ENCODE data around the gene POTEI. TPM values are rescaled to one million over a fixed set of nuclear protein-coding genes. Genes with fewer than 3 reads are reported as not detected.
"Not testable (repeated sequence)": the region's sequence is repeated elsewhere in the genome, so short reads cannot be mapped to it uniquely, and the experiment has no call there.

POTEI gene
- total RNA-seq, 2 donors from 2014 or later = 0.07 to 2.0 TPM

DNA sequence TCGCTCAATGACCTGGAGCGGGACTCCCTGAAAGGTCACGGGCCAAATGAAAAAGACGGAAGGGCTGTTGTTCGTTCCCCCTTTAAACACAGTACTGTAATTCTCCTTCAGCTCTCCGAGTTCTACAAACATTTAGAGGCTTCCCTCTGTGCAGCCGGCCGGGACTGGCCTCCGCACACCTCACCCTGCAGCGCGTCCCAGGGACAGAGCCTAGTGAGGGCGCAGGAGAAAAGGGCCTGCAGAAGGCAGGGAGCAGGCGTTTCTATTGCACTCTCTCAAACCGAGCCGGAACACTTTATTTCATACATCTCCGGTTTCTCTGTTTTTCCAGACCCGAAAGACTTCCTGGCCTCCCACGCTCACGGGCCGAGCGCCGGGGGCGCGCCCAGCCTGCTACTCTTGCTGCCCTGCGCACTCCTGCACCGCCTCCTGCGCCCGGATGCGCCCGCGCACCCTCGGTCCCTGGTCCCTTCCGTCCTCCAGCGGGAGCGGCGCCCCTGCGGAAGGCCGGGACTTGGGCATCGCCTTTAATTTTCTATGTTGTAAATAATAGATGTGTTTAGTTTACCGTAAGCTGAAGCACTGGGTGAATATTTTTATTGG lies 18.3 kb upstream of the POTEI start:
- not testable (repeated sequence) for H3K36me3 Mint-ChIP-seq (ENCODE audit: low read depth); H3K36me3 ChIP-seq (ENCODE audit: control insufficient read depth, insufficient read depth, low read length); H3K9me3 ChIP-seq (ENCODE audit: control insufficient read depth, low read length); H3K9me3 Mint-ChIP-seq; H3K4me1 ChIP-seq (ENCODE audit: control insufficient read depth, insufficient read depth, low read length); H3K4me3 Mint-ChIP-seq; H3K27ac Mint-ChIP-seq; H3K4me1 Mint-ChIP-seq; H3K27me3 Mint-ChIP-seq (ENCODE audit: insufficient read depth); H3K4me3 ChIP-seq (ENCODE audit: low read length); H3K27me3 ChIP-seq (ENCODE audit: control insufficient read depth, insufficient read depth, low read length, poor library complexity, severe bottlenecking); DNase-seq; H3K9ac ChIP-seq (ENCODE audit: extremely low read depth, low read length, poor library complexity, severe bottlenecking); H3K27ac ChIP-seq (ENCODE audit: low read depth, low read length)
- no CpG with 5 or more reads among the region's 40 CpGs for whole genome bisulfite sequencing, 2 experiments (ENCODE audit: insufficient coverage in 1 of 2, insufficient read length in 1 of 2)

GRCh38 chr2:130522390-130522789 lies 13.3 kb upstream of the POTEI start:
- H3K9ac ChIP-seq (ENCODE audit: extremely low read depth, low read length, poor library complexity, severe bottlenecking); H3K27ac ChIP-seq (ENCODE audit: low read depth, low read length); DNase-seq; H3K4me1 Mint-ChIP-seq; H3K27ac Mint-ChIP-seq; H3K27me3 ChIP-seq (ENCODE audit: control insufficient read depth, insufficient read depth, low read length, poor library complexity, severe bottlenecking); H3K4me3 ChIP-seq (ENCODE audit: low read length); H3K36me3 ChIP-seq (ENCODE audit: control insufficient read depth, insufficient read depth, low read length); H3K4me3 Mint-ChIP-seq; H3K4me1 ChIP-seq (ENCODE audit: control insufficient read depth, insufficient read depth, low read length); H3K9me3 Mint-ChIP-seq; H3K9me3 ChIP-seq (ENCODE audit: control insufficient read depth, low read length); H3K36me3 Mint-ChIP-seq (ENCODE audit: low read depth); H3K27me3 Mint-ChIP-seq (ENCODE audit: insufficient read depth): not testable (repeated sequence)
- no CpG with 5 or more reads among the region's 23 CpGs for WGBS, 2 experiments (ENCODE audit: insufficient coverage in 1 of 2, insufficient read length in 1 of 2)

- H3K36me3 ChIP-seq (ENCODE audit: control insufficient read depth, insufficient read depth, low read length); H3K27ac ChIP-seq (ENCODE audit: low read depth, low read length); H3K4me1 ChIP-seq (ENCODE audit: control insufficient read depth, insufficient read depth, low read length); H3K4me3 Mint-ChIP-seq; DNase-seq; H3K9me3 ChIP-seq (ENCODE audit: control insufficient read depth, low read length); H3K9ac ChIP-seq (ENCODE audit: extremely low read depth, low read length, poor library complexity, severe bottlenecking); H3K27me3 Mint-ChIP-seq (ENCODE audit: insufficient read depth); H3K27ac Mint-ChIP-seq; H3K9me3 Mint-ChIP-seq; H3K4me1 Mint-ChIP-seq; H3K4me3 ChIP-seq (ENCODE audit: low read length); H3K27me3 ChIP-seq (ENCODE audit: control insufficient read depth, insufficient read depth, low read length, poor library complexity, severe bottlenecking); H3K36me3 Mint-ChIP-seq (ENCODE audit: low read depth): not testable (repeated sequence)
- WGBS, 2 experiments (ENCODE audit: insufficient coverage in 1 of 2, insufficient read length in 1 of 2) = no CpG with 5 or more reads among the region's 7 CpGs
These were observed 11.9 kb upstream of the POTEI start, which contains the start of gene CFC1B for GRCh38 chr2:130520992-130521391. CFC1B (plus strand) TSS chr2:130521222; CDS start chr2:130521485, 263 bp downstream.

- not testable (repeated sequence) for H3K36me3 Mint-ChIP-seq (ENCODE audit: low read depth); H3K27ac Mint-ChIP-seq; H3K4me3 Mint-ChIP-seq; H3K27me3 Mint-ChIP-seq (ENCODE audit: insufficient read depth); DNase-seq; H3K9me3 ChIP-seq (ENCODE audit: control insufficient read depth, low read length); H3K27me3 ChIP-seq (ENCODE audit: control insufficient read depth, insufficient read depth, low read length, poor library complexity, severe bottlenecking); H3K4me1 Mint-ChIP-seq; H3K4me1 ChIP-seq (ENCODE audit: control insufficient read depth, insufficient read depth, low read length); H3K4me3 ChIP-seq (ENCODE audit: low read length); H3K9ac ChIP-seq (ENCODE audit: extremely low read depth, low read length, poor library complexity, severe bottlenecking); H3K27ac ChIP-seq (ENCODE audit: low read depth, low read length); H3K36me3 ChIP-seq (ENCODE audit: control insufficient read depth, insufficient read depth, low read length); H3K9me3 Mint-ChIP-seq
- WGBS, 2 experiments (ENCODE audit: insufficient coverage in 1 of 2, insufficient read length in 1 of 2) = no CpG with 5 or more reads among the region's 12 CpGs
These were observed 9.5 kb upstream of the POTEI start for GRCh38 chr2:130518516-130519106.

DNA sequence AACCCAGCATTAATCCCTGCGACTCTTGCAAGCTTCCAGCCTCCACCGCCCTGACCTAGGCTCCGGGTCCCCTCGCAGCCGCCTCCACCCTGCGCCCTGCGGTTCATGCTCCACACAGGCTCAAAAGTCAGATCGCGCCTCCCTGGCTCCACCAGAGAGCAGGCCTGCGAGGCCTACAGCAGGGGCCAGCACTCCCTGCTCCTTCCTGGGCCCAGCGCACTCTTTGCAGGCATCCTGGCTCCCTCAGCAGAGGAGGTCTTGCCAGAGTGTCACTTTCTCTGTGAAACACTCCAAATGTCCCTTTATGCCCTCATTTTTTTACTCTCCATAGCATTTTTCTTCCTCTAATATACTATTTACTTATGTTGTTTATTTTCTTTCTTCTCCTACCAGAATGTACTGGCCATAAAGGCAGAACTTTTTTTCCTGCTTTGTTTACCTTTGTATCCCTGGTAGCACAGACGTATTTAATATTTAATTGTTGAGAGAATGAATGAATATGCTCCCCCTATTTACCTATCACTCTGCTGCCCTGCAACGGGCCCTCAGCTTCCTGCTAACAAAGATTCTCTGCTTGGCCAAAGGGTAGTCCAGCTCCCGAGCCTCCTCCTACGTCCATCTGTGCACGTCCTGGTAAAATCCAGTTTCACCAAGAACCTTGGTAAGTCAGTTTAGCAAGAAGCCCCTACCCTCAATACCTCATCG lies 2.8 kb upstream of the POTEI start:
- H3K27ac Mint-ChIP-seq; H3K4me1 ChIP-seq (ENCODE audit: control insufficient read depth, insufficient read depth, low read length); H3K4me3 Mint-ChIP-seq; H3K9me3 ChIP-seq (ENCODE audit: control insufficient read depth, low read length); H3K27me3 Mint-ChIP-seq (ENCODE audit: insufficient read depth); H3K4me3 ChIP-seq (ENCODE audit: low read length); H3K27me3 ChIP-seq (ENCODE audit: control insufficient read depth, insufficient read depth, low read length, poor library complexity, severe bottlenecking); H3K9ac ChIP-seq (ENCODE audit: extremely low read depth, low read length, poor library complexity, severe bottlenecking); H3K27ac ChIP-seq (ENCODE audit: low read depth, low read length); DNase-seq; H3K36me3 ChIP-seq (ENCODE audit: control insufficient read depth, insufficient read depth, low read length); H3K4me1 Mint-ChIP-seq; H3K36me3 Mint-ChIP-seq (ENCODE audit: low read depth); H3K9me3 Mint-ChIP-seq: not testable (repeated sequence)
- WGBS, 2 experiments (ENCODE audit: insufficient coverage in 1 of 2, insufficient read length in 1 of 2) = 92% methylated on average over 3 of the region's 17 CpGs; no CpG with 5 or more reads in 1 of the 2 experiments

DNA sequence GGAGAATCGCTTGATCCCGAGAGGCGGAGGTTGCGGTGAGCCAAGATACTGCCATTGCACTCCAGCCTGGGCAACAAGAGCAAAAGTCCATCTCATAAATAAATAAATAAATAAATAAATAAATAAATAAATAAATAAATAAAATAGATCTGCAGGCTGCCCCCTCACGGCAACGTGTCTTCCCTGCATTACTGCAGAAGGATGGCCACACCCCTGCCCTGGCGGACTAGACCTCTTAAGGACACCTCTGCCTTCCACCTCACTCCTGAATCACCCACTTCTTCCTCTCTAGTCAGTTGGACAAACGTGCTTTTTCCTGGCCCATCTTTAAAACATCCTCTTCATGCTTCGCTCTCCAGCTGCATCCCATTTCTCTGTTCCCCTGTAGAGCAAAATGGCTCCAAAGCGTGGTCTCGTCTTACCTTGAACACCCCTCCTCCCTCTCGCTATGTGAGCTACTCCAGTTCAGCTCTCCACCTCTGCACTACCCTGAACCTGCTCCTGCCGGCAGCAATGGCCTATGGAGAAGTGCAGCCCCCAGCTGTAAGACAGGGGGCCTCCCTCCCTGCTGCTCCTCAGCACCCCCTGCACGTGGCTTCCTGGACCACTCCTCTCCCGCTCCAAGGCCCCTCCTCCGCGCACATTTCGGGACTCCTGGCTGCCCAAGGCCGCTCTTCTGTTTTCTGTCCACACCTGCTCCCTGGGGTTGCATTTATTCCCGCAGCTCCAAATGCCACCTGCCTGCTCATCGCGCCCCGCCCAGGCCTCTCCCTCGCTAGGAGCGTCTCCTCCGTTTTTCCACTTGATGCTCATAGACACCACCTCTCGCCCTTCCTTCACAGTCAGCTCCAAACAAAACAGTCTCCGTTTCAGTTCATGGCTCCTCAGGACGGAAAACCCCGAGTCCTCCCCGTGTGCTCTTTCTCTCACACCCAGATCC lies 1.9 kb upstream of the POTEI start:
- not testable (repeated sequence) for H3K9ac ChIP-seq (ENCODE audit: extremely low read depth, low read length, poor library complexity, severe bottlenecking); H3K4me1 Mint-ChIP-seq; H3K9me3 Mint-ChIP-seq; H3K9me3 ChIP-seq (ENCODE audit: control insufficient read depth, low read length); H3K4me3 ChIP-seq (ENCODE audit: low read length); H3K27ac ChIP-seq (ENCODE audit: low read depth, low read length); H3K4me3 Mint-ChIP-seq; H3K36me3 Mint-ChIP-seq (ENCODE audit: low read depth); H3K27ac Mint-ChIP-seq; H3K36me3 ChIP-seq (ENCODE audit: control insufficient read depth, insufficient read depth, low read length); DNase-seq; H3K27me3 Mint-ChIP-seq (ENCODE audit: insufficient read depth); H3K27me3 ChIP-seq (ENCODE audit: control insufficient read depth, insufficient read depth, low read length, poor library complexity, severe bottlenecking); H3K4me1 ChIP-seq (ENCODE audit: control insufficient read depth, insufficient read depth, low read length)
- WGBS, 2 experiments (ENCODE audit: insufficient coverage in 1 of 2, insufficient read length in 1 of 2) = no CpG with 5 or more reads among the region's 31 CpGs

Measured in endodermal cell (in vitro differentiated cells).